ENCODE results near the gene MECP2.

GRCh38 chrX:154142386-154142785 lies 44.9 kb upstream of the MECP2 start:
- TF ChIP-seq EP300 (IDR thresholded peaks at IDR 0.05) (no peak), CTCF (IDR thresholded peaks at IDR 0.05) (no peak), POLR2A (IDR thresholded peaks at IDR 0.05) (no peak)
